Fibroblast of lung (primary cell): Measurements from ENCODE around the gene TIAM1. TPM values are rescaled to one million over a fixed set of nuclear protein-coding genes. Genes with fewer than 3 reads are reported as not detected.

Source experiments
- DNase-seq, 2 donors: peaks; one replicate each; pipeline versions ENCODE4 v3.0.0 to v3.0.0-alpha.2; 2010; ENCODE audit warnings: low read depth in 2 of 2
- H2AFZ ChIP-seq: 2 replicates; pipeline ENCODE4 v1.5.1; 2012; ENCODE audit warnings: low read length, control low read depth, inconsistent platforms
- H3K27ac ChIP-seq: 2 replicates; pipeline ENCODE4 v1.5.1; 2011; ENCODE audit warnings: low read length, control low read depth; ENCODE audit not compliant: insufficient read depth
- H3K27me3 ChIP-seq: 2 replicates; pipeline ENCODE4 v1.5.1; 2011; ENCODE audit warnings: mild to moderate bottlenecking, low read length; ENCODE audit not compliant: control insufficient read depth, insufficient read depth
- H3K36me3 ChIP-seq: 2 replicates; pipeline ENCODE4 v1.5.1; 2011; ENCODE audit warnings: low read length; ENCODE audit not compliant: control insufficient read depth, insufficient read depth
- H3K4me1 ChIP-seq: 2 replicates; pipeline ENCODE4 v1.5.1; 2011; ENCODE audit warnings: low read length; ENCODE audit not compliant: control insufficient read depth, insufficient read depth; ENCODE audit errors: extremely low read depth
- H3K4me2 ChIP-seq: 2 replicates; pipeline ENCODE4 v1.5.1; 2011; ENCODE audit warnings: low read length, control low read depth; ENCODE audit not compliant: insufficient read depth; ENCODE audit errors: extremely low read depth
- H3K4me3 ChIP-seq, 4 experiments: fragments of 200-600 bp in 1 of 4; sonication (generic) in 1 of 4; replicated peaks in 1 of 4; 2 replicates each; pipeline ENCODE4 v1.5.1; 2011 to 2016; ENCODE audit warnings: low read length in 4 of 4, low read depth in 3 of 4, mild to moderate bottlenecking in 3 of 4, control low read depth in 2 of 4, inconsistent platforms in 1 of 4, mixed read lengths in 1 of 4; ENCODE audit not compliant: insufficient read depth in 1 of 4; ENCODE audit errors: control extremely low read depth in 1 of 4
- H3K79me2 ChIP-seq: 2 replicates; pipeline ENCODE4 v1.5.1; 2012; ENCODE audit warnings: mild to moderate bottlenecking, low read length, inconsistent platforms; ENCODE audit not compliant: control insufficient read depth, insufficient read depth
- H3K9ac ChIP-seq: 2 replicates; pipeline ENCODE4 v1.5.1; 2011; ENCODE audit warnings: mild to moderate bottlenecking, low read length, control low read depth; ENCODE audit not compliant: insufficient read depth
- H3K9me3 ChIP-seq: 2 replicates; pipeline ENCODE4 v1.5.1; 2012; ENCODE audit warnings: low read depth, low read length; ENCODE audit not compliant: control insufficient read depth, insufficient read depth
- H4K20me1 ChIP-seq: 2 replicates; pipeline ENCODE4 v1.5.1; 2011; ENCODE audit warnings: low read length; ENCODE audit not compliant: control insufficient read depth, insufficient read depth; ENCODE audit errors: extremely low read depth
- EZH2 ChIP-seq: IDR thresholded peaks from 2 replicates; pipeline ENCODE4 v1.5.1; 2012; ENCODE audit warnings: low read length, control low read depth, mild to moderate bottlenecking; ENCODE audit errors: missing control alignments
- polyA plus RNA-seq, 2 donors: library from polyadenylated mRNA; depleted of rRNA in 1 of 2; stranded (reverse) in 1 of 2; unstranded in 1 of 2; fragments of >200 nt; gene quantifications; 2 replicates each; pipeline ENCODE4 v1.2.1, GENCODE V29; 2011 to 2012; ENCODE audit warnings: missing spikeins in 1 of 2
- total RNA-seq: library from RNA; depleted of rRNA; stranded (reverse); fragments of >200 nt; gene quantifications from 2 replicates; pipeline ENCODE4 v1.2.1, GENCODE V29; 2014
- TF ChIP-seq, protein P1 (sequence below), 2 donors: IDR thresholded peaks in 1 of 2; conservative IDR thresholded peaks in 1 of 2; 1 replicate in 1 of 2; 2 replicates in 1 of 2; pipeline ENCODE4 v1.5.1; 2011 to 2012; ENCODE audit warnings: low read length in 2 of 2, control low read depth in 1 of 2, inconsistent platforms in 1 of 2, low read depth in 1 of 2, mild to moderate bottlenecking in 1 of 2

The TIAM1 gene
- total and polyA plus RNA-seq, 2 donors (not counting 1 experiment from before 2014, with no cell fraction given): under 0.01 to 0.52 TPM

DNA sequence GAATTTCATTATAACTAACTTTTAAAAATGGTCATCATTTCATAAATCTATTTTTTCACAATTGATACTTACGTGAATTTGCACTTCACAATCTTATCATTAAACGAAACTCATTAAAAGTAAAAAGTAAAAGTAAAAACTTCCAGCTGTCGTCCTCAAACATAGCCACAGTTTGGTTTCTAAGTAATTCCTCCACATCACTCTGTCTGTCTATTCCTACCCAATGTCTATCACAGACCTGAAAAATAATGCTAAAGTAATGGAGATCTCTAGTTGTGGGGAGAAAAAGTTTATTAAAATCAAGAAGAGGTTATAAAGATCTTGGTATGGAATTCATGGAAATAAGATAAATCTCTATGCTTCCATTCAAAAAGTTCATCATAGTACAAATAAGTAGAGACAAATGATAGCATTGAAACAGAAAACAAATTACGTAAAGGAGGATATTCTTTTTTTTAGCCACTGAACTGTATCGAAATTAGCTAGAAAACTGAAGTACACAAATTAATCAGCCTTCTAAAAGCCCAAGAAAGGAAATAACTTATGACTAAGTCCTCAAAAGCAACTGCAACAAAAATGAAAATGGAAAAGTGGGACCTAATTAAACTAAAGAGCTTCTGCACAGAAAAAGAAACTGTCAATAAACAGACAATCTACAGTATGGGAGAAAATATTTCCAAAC, 148.6 kb downstream of the TIAM1 start:
- H3K4me1 ChIP-seq: no peaks in the 10 kb centered on the region
- no peak overlapping the region for H3K4me2 ChIP-seq
- H3K9me3 ChIP-seq: no peaks in the 10 kb centered on the region
- DNase-seq: no peak
- no peak overlapping the region for H2AFZ ChIP-seq
- TF ChIP-seq EZH2: no peak
- TF ChIP-seq, protein P1, sequence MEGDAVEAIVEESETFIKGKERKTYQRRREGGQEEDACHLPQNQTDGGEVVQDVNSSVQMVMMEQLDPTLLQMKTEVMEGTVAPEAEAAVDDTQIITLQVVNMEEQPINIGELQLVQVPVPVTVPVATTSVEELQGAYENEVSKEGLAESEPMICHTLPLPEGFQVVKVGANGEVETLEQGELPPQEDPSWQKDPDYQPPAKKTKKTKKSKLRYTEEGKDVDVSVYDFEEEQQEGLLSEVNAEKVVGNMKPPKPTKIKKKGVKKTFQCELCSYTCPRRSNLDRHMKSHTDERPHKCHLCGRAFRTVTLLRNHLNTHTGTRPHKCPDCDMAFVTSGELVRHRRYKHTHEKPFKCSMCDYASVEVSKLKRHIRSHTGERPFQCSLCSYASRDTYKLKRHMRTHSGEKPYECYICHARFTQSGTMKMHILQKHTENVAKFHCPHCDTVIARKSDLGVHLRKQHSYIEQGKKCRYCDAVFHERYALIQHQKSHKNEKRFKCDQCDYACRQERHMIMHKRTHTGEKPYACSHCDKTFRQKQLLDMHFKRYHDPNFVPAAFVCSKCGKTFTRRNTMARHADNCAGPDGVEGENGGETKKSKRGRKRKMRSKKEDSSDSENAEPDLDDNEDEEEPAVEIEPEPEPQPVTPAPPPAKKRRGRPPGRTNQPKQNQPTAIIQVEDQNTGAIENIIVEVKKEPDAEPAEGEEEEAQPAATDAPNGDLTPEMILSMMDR (conservative IDR thresholded peaks at IDR 0.05 in 1 of 2, IDR thresholded peaks at IDR 0.05 in 1 of 2; ENCODE audit: low read depth in 1 of 2, low read length in 2 of 2): no peak
- H4K20me1 ChIP-seq: no peaks in the 10 kb centered on the region
- H3K79me2 ChIP-seq: no peaks in the 10 kb centered on the region
- no peaks in the 10 kb centered on the region for H3K27me3 ChIP-seq
- H3K4me3 ChIP-seq: no peak overlapping the region
- H3K9ac ChIP-seq: no peak overlapping the region
- H3K27ac ChIP-seq: no peak overlapping the region
- no peaks in the 10 kb centered on the region for H3K36me3 ChIP-seq

DNA sequence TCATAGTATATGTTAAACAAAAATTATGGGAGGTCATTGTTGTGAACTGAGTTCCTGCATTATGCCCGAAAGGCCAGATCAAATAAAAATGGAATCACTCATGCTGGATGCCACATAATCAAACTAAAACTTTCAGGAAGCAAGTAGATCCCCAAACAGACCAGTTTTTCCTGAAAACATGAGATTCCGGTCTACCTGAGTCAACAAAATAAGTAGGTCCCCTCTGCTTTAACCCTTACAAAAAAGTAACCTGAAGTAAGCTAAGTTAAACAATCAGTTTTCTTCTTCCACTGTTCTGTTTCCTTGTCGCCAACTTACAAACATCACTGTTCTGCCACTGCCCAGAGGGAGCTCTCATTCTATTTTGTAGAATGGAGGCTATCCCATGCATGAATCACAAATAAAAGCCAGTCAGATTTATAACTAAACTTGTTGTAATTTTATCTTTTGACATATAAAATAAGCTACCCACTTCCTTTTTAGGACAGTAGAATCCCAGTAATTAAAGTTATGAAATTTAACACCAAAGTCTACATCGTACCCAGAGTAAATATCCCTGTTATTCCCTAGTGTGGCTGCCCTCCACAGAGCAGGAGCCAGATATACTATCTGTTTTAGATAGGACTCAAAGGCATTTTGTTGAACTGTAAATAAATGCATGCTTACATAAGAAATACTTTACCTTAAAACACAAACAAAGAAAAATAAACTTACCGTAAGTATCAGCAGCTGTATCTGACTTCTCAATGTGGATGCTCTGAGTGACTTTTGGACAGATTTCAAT, 149.4 kb downstream of the TIAM1 start:
- H3K9ac ChIP-seq: no peak overlapping the region
- H3K4me3 ChIP-seq: no peak overlapping the region
- no peaks in the 10 kb centered on the region for H3K79me2 ChIP-seq
- H3K27me3 ChIP-seq: no peaks in the 10 kb centered on the region
- no peak overlapping the region for H3K4me2 ChIP-seq
- no peaks in the 10 kb centered on the region for H3K9me3 ChIP-seq
- DNase-seq: no peak
- no peaks in the 10 kb centered on the region for H4K20me1 ChIP-seq
- no peaks in the 10 kb centered on the region for H3K4me1 ChIP-seq
- H3K27ac ChIP-seq: no peak overlapping the region
- no peak overlapping the region for H2AFZ ChIP-seq
- no peaks in the 10 kb centered on the region for H3K36me3 ChIP-seq
- TF ChIP-seq, protein P1 (conservative IDR thresholded peaks at IDR 0.05 in 1 of 2, IDR thresholded peaks at IDR 0.05 in 1 of 2; ENCODE audit: low read depth in 1 of 2, low read length in 2 of 2): no peak
- TF ChIP-seq EZH2: no peak

DNA sequence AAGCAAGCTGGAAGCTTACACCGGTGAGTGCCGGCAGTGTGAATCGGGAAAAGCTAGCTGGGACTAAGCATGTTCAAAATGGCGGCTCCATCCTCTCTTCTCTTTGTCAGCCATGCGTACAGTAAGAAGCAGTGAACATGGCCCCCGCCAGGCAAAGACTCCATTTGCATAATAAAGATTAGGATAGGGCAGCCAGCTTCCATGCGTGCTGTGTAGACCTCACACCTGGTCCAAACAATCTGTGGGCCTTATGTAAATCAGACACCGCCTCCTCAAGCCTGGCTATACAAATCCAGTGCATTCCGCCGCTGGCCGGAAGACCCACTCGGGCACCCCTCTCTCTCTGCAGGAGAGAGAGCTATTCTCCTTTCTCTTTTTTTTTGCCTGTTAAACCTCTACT, 150.3 kb downstream of the TIAM1 start:
- Histone ChIP-seq H3K4me2 (no peak overlapping the region), H4K20me1 (no peaks in the 10 kb centered on the region), H2AFZ (no peak overlapping the region), H3K9ac (no peak overlapping the region), H3K27ac (no peak overlapping the region), H3K4me1 (no peaks in the 10 kb centered on the region), H3K27me3 (no peaks in the 10 kb centered on the region), H3K36me3 (no peaks in the 10 kb centered on the region), H3K79me2 (no peaks in the 10 kb centered on the region), H3K9me3 (no peaks in the 10 kb centered on the region), H3K4me3 (no peak overlapping the region)
- no peak for DNase-seq
- TF ChIP-seq, protein P1 (conservative IDR thresholded peaks at IDR 0.05 in 1 of 2, IDR thresholded peaks at IDR 0.05 in 1 of 2; ENCODE audit: low read depth in 1 of 2, low read length in 2 of 2): no peak
- no peak for TF ChIP-seq EZH2
